B cell (primary cell): ENCODE results near the gene C16orf92. TPM values are rescaled to one million over a fixed set of nuclear protein-coding genes. Genes with fewer than 3 reads are reported as not detected.
A peak's percentile ranks its signal among the peaks of the same experiment; 100 is the strongest.

Experiments used
- ATAC-seq: fragments of 200-7000 bp; cut with Tn5 transposase; one replicate; pipeline ENCODE4 v1.10.0; 2021; ENCODE audit warnings: low read depth, mild to moderate bottlenecking, moderate number of reproducible peaks, moderate library complexity
- CTCF ChIA-PET: fragments of 350-600 bp; sonication (Branson Sonifier 250); formaldehyde crosslinking; loops from one replicate; lab custom pipeline; 2021; ENCODE audit warnings: antibody characterized with exemption, inconsistent platforms; lab: Charles Lee
- POLR2A ChIA-PET: fragments of 350-600 bp; sonication (Branson Sonifier 250); formaldehyde crosslinking; loops from one replicate; lab custom pipeline; 2021; ENCODE audit warnings: antibody characterized with exemption; lab: Charles Lee
- DNase-seq: peaks from one replicate; pipeline ENCODE4 v3.0.0; 2013
- H2AFZ ChIP-seq: 2 replicates; pipeline ENCODE4 v1.6.1; 2012; ENCODE audit warnings: mild to moderate bottlenecking, low read depth, low read length; ENCODE audit not compliant: insufficient read depth, poor library complexity, severe bottlenecking
- H3K27ac ChIP-seq, 2 donors: 1 replicate in 1 of 2; 2 replicates in 1 of 2; pipeline ENCODE4 v1.5.1; 2012 to 2013; ENCODE audit warnings: low read length in 2 of 2, mild to moderate bottlenecking in 2 of 2, moderate library complexity in 1 of 2
- H3K27me3 ChIP-seq, 4 experiments: fragments of 200-600 bp in 1 of 4; sonication (generic) in 1 of 4; replicated peaks in 1 of 4; 1 replicate in 2 of 4; 2 replicates in 2 of 4; pipeline versions ENCODE4 v1.6.1 to v1.7.0; 2013 to 2016; ENCODE audit warnings: low read length in 3 of 4, mild to moderate bottlenecking in 2 of 4, mixed read lengths in 1 of 4, moderate library complexity in 1 of 4; ENCODE audit not compliant: insufficient read depth in 4 of 4, control insufficient read depth in 3 of 4; ENCODE audit errors: control extremely low read depth in 1 of 4
- H3K36me3 ChIP-seq, 2 experiments: replicated peaks in 1 of 2; 1 replicate in 1 of 2; 2 replicates in 1 of 2; pipeline versions ENCODE4 v1.6.1 to v1.7.1; 2013; ENCODE audit warnings: low read length in 1 of 2; ENCODE audit not compliant: insufficient read depth in 2 of 2, control insufficient read depth in 1 of 2; ENCODE audit errors: control extremely low read depth in 1 of 2, extremely low read depth in 1 of 2
- H3K4me1 ChIP-seq, 2 donors: fragments of 200-600 bp in 1 of 2; sonication (generic) in 1 of 2; 1 replicate in 1 of 2; 2 replicates in 1 of 2; pipeline versions ENCODE4 v1.5.1 to v1.6.1; 2013 to 2017; ENCODE audit warnings: low read length in 2 of 2; ENCODE audit not compliant: control insufficient read depth in 2 of 2, insufficient read depth in 2 of 2
- H3K4me2 ChIP-seq: replicated peaks from 2 replicates; pipeline ENCODE3; 2012; ENCODE audit warnings: mild to moderate bottlenecking, low read depth, low read length; ENCODE audit not compliant: poor library complexity, severe bottlenecking
- H3K4me3 ChIP-seq, 5 experiments: fragments of 200-600 bp in 1 of 5; sonication (generic) in 1 of 5; 1 replicate in 3 of 5; 2 replicates in 2 of 5; pipeline versions ENCODE4 v1.5.1 to v1.7.0; 2011 to 2016; ENCODE audit warnings: low read length in 4 of 5, mild to moderate bottlenecking in 4 of 5, low read depth in 2 of 5, control low read depth in 1 of 5, moderate library complexity in 1 of 5; ENCODE audit not compliant: insufficient read depth in 1 of 5; ENCODE audit errors: control extremely low read depth in 1 of 5, extremely low read depth in 1 of 5
- H3K79me2 ChIP-seq: fragments of 200-600 bp; sonication (generic); one replicate; pipeline ENCODE4 v1.6.0; 2016; ENCODE audit warnings: low read length; ENCODE audit not compliant: control insufficient read depth, insufficient read depth
- H3K9ac ChIP-seq: fragments of 200-600 bp; sonication (generic); 2 replicates; pipeline ENCODE4 v1.6.1; 2017; ENCODE audit warnings: mild to moderate bottlenecking, low read length, moderate library complexity
- H3K9me3 ChIP-seq, 3 donors: one replicate each; pipeline versions ENCODE4 v1.6.1 to v1.7.1; 2013; ENCODE audit warnings: low read length in 2 of 3; ENCODE audit not compliant: control insufficient read depth in 2 of 3, insufficient read depth in 1 of 3; ENCODE audit errors: control extremely low read depth in 1 of 3
- H4K20me1 ChIP-seq: 2 replicates; pipeline ENCODE4 v1.6.0; 2012; ENCODE audit warnings: mild to moderate bottlenecking, low read length; ENCODE audit not compliant: insufficient read depth, control insufficient read depth, poor library complexity, severe bottlenecking
- H3K27ac Mint-ChIP-seq: one replicate; pipeline ENCODE4 v1.8.0; 2021; ENCODE audit warnings: mixed read lengths
- H3K27me3 Mint-ChIP-seq: one replicate; pipeline ENCODE4 v1.8.0; 2021; ENCODE audit warnings: mixed read lengths
- H3K4me1 Mint-ChIP-seq: one replicate; pipeline ENCODE4 v1.8.0; 2021; ENCODE audit warnings: mixed read lengths
- H3K4me3 Mint-ChIP-seq: one replicate; pipeline ENCODE4 v1.8.0; 2021; ENCODE audit warnings: mixed read lengths
- H3K9me3 Mint-ChIP-seq: one replicate; pipeline ENCODE4 v1.8.0; 2022; ENCODE audit warnings: mixed read lengths; ENCODE audit not compliant: insufficient read depth
- CTCF ChIP-seq: fragments of 200-600 bp; IDR thresholded peaks from one replicate; pipeline ENCODE4 v1.8.0; 2022; ENCODE audit warnings: antibody characterized with exemption, mild to moderate bottlenecking
- EZH2 ChIP-seq: IDR thresholded peaks from 2 replicates; pipeline ENCODE4 v1.6.1; 2012; ENCODE audit warnings: borderline replicate concordance, low read depth, mild to moderate bottlenecking, moderate library complexity, low read length; ENCODE audit not compliant: insufficient read depth, poor library complexity, severe bottlenecking
- WGBS: methylation state at CpG from one replicate; pipeline ENCODE4 v1.1.5; 2013; ENCODE audit warnings: missing lambda C conversion rate; ENCODE audit not compliant: insufficient coverage; 5-methylcytosine and 5-hydroxymethylcytosine counted together
- intact Hi-C: fragments of 100-400 bp; cut with micrococcal nuclease; formaldehyde crosslinking; loops from one replicate; pipeline ENCODE4 v1.10.0; 2022
- polyA plus RNA-seq: library from polyadenylated mRNA; depleted of rRNA; stranded (reverse); fragments of >200 nt; gene quantifications from 2 replicates; pipeline ENCODE4 v1.2.3, GENCODE V29; 2012
- total RNA-seq, 2 donors: library from RNA; stranded (reverse); fragments of 120-200 nt in 1 of 2; gene quantifications; 1 replicate in 1 of 2; 2 replicates in 1 of 2; pipeline versions ENCODE4 v1.2.3 to v1.2.4, GENCODE V29; 2013 to 2022

Gene C16orf92
- total and polyA plus RNA-seq, 2 donors (not counting 1 experiment from before 2014, with no cell fraction given), result not detected

DNA sequence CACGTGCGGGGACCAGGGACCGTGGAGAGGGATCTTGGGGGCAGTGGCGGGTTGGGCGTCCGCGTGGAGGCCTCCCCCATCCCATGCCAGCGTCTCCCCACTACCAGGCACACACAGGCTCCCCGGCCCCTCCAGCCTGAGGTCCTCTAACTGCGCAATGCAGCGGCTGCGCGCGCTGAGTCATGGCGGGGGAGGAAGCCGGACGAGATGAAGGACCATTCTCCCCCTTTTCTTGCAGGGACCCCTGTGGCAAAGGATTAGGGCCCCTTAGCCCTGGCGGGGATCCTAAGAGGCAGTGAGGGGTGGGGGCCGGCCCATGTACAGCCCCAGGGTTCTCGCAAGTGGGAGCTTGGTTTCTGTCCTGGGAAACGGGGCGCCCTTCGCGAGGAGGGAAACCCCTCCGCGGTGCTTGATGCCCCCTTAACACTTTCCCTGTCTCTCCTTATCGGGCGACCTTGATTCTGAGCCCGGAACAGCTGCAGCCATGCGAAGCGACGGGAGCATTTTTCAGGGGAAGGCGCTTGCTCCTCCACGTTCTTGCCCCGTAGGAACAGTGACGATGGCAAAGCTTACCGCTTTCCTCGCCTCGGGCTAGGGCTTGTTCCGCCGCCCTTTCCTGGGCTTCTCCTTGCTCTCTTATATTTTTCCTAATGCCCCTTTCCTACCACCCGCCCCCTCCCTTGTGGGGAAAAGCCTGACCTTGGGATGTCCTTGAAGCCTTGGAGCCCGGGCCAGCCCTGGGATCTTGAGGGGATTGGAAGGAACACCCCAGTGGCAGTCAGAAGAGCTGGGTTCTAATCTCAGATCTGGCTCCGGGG lies 43.2 kb downstream of the C16orf92 start:
- whole genome bisulfite sequencing, result 1% methylated on average over 41 of the region's 44 CpGs
- ChIA-PET POLR2A (interaction anchor here (0.5 to 3.0 kb wide), 17 partner anchors 9 to 1142 kb away, joined by 3 to 61 read pairs (median 4); partner anchors contain the start of genes CORO1A, DCTPP1, TBC1D10B and TBX6), CTCF (interaction anchor here (0.6 to 3.4 kb wide), 12 partner anchors 11 to 563 kb away, joined by 3 to 28 read pairs (median 4); partner anchors contain the start of genes GDPD3, TBX6 and YPEL3)
- H3K9me3 ChIP-seq, result no peaks in the 10 kb centered on the region
- peaks cover 12 to 41% of the 10 kb centered on the region in 2 experiments for H3K36me3 ChIP-seq
- Mint-ChIP-seq H3K27me3 (no peaks in the 10 kb centered on the region), H3K4me3 (peak overlapping the region; percentile 100), H3K27ac (peak overlapping the region; percentile 99), H3K9me3 (no peaks in the 10 kb centered on the region), H3K4me1 (peaks cover 31% of the 10 kb centered on the region)
- H2AFZ ChIP-seq, result peak overlapping the region; percentile 96
- ATAC-seq (no peak), DNase-seq (peak; percentile 35)
- peak overlapping the region; percentile 64 to 96 (median 87) for H3K4me3 ChIP-seq
- H3K9ac ChIP-seq, result peak overlapping the region; percentile 73
- TF ChIP-seq EZH2, result no peak
- TF ChIP-seq CTCF, result no peak
- peaks cover 53% of the 10 kb centered on the region for H3K79me2 ChIP-seq
- peak overlapping the region; percentile 82 to 88 for H3K27ac ChIP-seq
- peak overlapping the region; percentile 95 for H3K4me2 ChIP-seq
- peaks cover 16 to 42% of the 10 kb centered on the region in 2 donors for H3K4me1 ChIP-seq
- intact Hi-C loops, result loop anchor here (1.0 to 10.0 kb wide), 10 partner anchors 9 to 629 kb away; partner anchors contain the start of genes FBRS, HIRIP3, MAPK3 and MYL11
- peaks cover 48% of the 10 kb centered on the region for H4K20me1 ChIP-seq
- no peaks in the 10 kb centered on the region for H3K27me3 ChIP-seq
